Calu3 (cell line): ENCODE measurements around the gene KCND3. TPM values are rescaled to one million over a fixed set of nuclear protein-coding genes. Genes with fewer than 3 reads are reported as not detected.

Source experiments
- BruUV-seq: library from RNA; stranded (reverse); fragments of 400-500 nt; replicated peaks from 2 replicates; lab custom pipeline; 2021; lab: Mats Ljungman, UMichigan
- CTCF ChIA-PET: fragments of 300-600 bp; sonication (Branson Sonifier 250); formaldehyde crosslinking; loops from one replicate; lab custom pipeline; 2022; ENCODE audit warnings: antibody characterized with exemption; lab: Charles Lee
- DNase-seq: peaks from one replicate; pipeline ENCODE4 v3.0.0; 2022
- H3K27ac Mint-ChIP-seq: one replicate; pipeline ENCODE4 v1.8.0; 2022; ENCODE audit warnings: mixed read lengths; ENCODE audit not compliant: unreplicated experiment
- H3K27me3 Mint-ChIP-seq: one replicate; pipeline ENCODE4 v1.8.0; 2022; ENCODE audit warnings: mixed read lengths; ENCODE audit not compliant: unreplicated experiment
- H3K36me3 Mint-ChIP-seq: one replicate; pipeline ENCODE4 v1.8.0; 2022; ENCODE audit warnings: mild to moderate bottlenecking, moderate library complexity, mixed read lengths; ENCODE audit not compliant: insufficient read depth, unreplicated experiment
- H3K4me1 Mint-ChIP-seq: one replicate; pipeline ENCODE4 v1.8.0; 2022; ENCODE audit warnings: mild to moderate bottlenecking, low read depth, mixed read lengths; ENCODE audit not compliant: unreplicated experiment
- H3K4me3 Mint-ChIP-seq: one replicate; pipeline ENCODE4 v1.8.0; 2022; ENCODE audit warnings: mild to moderate bottlenecking, low read depth, moderate library complexity, mixed read lengths; ENCODE audit not compliant: unreplicated experiment
- H3K9me3 Mint-ChIP-seq: one replicate; pipeline ENCODE4 v1.8.0; 2022; ENCODE audit warnings: low read depth, mixed read lengths; ENCODE audit not compliant: unreplicated experiment
- intact Hi-C: fragments of 100-400 bp; cut with micrococcal nuclease; formaldehyde crosslinking; loops from one replicate; pipeline ENCODE4 v1.10.0; 2022; ENCODE audit not compliant: unreplicated experiment
- total RNA-seq: library from RNA; stranded (reverse); gene quantifications from 2 replicates; pipeline ENCODE4 v1.2.3, GENCODE V29; 2022
- TF ChIP-seq, protein P1 (sequence below): fragments of 200-600 bp; IDR thresholded peaks from one replicate; pipeline ENCODE4 v1.8.0; 2022; ENCODE audit warnings: antibody characterized with exemption; ENCODE audit not compliant: unreplicated experiment

The KCND3 gene
- total RNA-seq, 1 experiment from 2014 or later: 0.07 TPM

GRCh38 chr1:111923766-111924165 is 65.7 kb downstream of the KCND3 start:
- no peaks in the 10 kb centered on the region for H3K36me3 Mint-ChIP-seq
- no peak overlapping the region for H3K4me3 Mint-ChIP-seq
- no peaks in the 10 kb centered on the region for H3K9me3 Mint-ChIP-seq
- intact Hi-C loops: no loop called here
- H3K27me3 Mint-ChIP-seq: peaks cover 81% of the 10 kb centered on the region
- H3K4me1 Mint-ChIP-seq: no peaks in the 10 kb centered on the region
- DNase-seq: no peak
- CTCF ChIA-PET: no interaction called here
- H3K27ac Mint-ChIP-seq: no peak overlapping the region
- TF ChIP-seq, protein P1, sequence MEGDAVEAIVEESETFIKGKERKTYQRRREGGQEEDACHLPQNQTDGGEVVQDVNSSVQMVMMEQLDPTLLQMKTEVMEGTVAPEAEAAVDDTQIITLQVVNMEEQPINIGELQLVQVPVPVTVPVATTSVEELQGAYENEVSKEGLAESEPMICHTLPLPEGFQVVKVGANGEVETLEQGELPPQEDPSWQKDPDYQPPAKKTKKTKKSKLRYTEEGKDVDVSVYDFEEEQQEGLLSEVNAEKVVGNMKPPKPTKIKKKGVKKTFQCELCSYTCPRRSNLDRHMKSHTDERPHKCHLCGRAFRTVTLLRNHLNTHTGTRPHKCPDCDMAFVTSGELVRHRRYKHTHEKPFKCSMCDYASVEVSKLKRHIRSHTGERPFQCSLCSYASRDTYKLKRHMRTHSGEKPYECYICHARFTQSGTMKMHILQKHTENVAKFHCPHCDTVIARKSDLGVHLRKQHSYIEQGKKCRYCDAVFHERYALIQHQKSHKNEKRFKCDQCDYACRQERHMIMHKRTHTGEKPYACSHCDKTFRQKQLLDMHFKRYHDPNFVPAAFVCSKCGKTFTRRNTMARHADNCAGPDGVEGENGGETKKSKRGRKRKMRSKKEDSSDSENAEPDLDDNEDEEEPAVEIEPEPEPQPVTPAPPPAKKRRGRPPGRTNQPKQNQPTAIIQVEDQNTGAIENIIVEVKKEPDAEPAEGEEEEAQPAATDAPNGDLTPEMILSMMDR: no peak
- BruUV-seq: no TSS peak

DNA sequence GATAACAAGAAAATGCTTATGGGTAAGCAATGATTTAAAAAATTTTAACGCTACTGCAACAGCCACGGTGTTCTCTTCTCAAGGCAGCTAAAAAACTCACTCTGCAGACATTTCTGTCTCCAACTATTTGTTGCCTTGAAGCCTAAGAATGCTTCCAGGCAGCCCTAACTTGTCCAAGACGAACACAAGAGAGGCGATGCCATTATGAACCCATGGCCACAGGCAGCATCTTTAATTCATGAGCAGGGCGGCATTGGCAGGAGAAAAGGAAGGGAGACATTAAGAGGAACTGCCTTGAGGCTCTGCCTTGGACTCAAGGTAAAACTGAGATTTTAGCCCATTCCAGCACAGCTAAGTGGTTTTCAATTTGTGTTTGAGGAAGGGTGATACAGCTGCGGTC is 67.5 kb downstream of the KCND3 start:
- intact Hi-C loops: no loop called here
- BruUV-seq: no TSS peak
- Mint-ChIP-seq H3K36me3 (no peaks in the 10 kb centered on the region), H3K27me3 (peaks cover 79% of the 10 kb centered on the region), H3K27ac (no peak overlapping the region), H3K4me3 (no peak overlapping the region), H3K4me1 (no peaks in the 10 kb centered on the region), H3K9me3 (no peaks in the 10 kb centered on the region)
- TF ChIP-seq, protein P1: no peak
- DNase-seq: no peak
- CTCF ChIA-PET: no interaction called here

DNA sequence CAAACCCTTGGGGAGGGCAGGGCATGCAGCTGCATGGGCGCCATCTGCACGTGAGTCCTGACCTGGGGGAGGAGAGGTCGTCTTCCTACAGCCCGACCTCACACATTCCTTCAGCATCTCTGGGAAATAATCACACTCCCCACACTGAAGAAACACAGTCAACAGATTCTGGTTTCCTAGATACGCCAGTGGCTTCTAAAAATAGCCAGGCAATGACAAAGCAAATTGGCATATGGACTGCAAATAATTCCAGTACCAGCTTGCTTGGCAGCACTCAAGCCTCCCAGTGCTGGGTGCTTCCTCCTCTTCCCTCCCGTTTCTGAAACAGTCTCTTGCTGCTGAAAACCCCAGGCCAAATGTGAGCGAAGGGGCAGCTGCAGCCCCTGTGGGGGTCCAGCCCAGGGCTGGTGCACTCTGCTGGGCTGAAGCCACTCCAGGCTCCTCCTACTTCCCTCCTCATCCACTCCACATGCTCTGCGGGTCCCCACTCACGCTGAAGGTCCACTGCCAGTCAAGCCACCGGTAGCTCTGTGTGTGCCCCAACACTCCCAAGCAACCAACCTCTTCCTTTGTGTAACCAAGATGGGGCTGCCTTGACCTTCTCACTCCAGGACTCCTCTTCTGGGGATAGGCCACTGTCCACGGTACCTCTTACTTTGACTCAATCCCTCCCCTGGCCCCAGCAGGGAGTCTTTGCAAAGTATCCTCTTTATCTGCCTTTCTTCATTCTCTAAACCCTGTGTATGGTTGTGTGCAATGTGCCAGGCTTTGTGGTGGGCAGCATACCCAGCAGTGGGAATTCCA is 69.0 kb downstream of the KCND3 start:
- intact Hi-C loops: no loop called here
- no peak for DNase-seq
- CTCF ChIA-PET: no interaction called here
- H3K4me1 Mint-ChIP-seq: no peaks in the 10 kb centered on the region
- H3K4me3 Mint-ChIP-seq: no peak overlapping the region
- no peaks in the 10 kb centered on the region for H3K9me3 Mint-ChIP-seq
- BruUV-seq: no TSS peak
- TF ChIP-seq, protein P1: no peak
- H3K36me3 Mint-ChIP-seq: no peaks in the 10 kb centered on the region
- H3K27me3 Mint-ChIP-seq: peaks cover 71% of the 10 kb centered on the region
- H3K27ac Mint-ChIP-seq: no peak overlapping the region

DNA sequence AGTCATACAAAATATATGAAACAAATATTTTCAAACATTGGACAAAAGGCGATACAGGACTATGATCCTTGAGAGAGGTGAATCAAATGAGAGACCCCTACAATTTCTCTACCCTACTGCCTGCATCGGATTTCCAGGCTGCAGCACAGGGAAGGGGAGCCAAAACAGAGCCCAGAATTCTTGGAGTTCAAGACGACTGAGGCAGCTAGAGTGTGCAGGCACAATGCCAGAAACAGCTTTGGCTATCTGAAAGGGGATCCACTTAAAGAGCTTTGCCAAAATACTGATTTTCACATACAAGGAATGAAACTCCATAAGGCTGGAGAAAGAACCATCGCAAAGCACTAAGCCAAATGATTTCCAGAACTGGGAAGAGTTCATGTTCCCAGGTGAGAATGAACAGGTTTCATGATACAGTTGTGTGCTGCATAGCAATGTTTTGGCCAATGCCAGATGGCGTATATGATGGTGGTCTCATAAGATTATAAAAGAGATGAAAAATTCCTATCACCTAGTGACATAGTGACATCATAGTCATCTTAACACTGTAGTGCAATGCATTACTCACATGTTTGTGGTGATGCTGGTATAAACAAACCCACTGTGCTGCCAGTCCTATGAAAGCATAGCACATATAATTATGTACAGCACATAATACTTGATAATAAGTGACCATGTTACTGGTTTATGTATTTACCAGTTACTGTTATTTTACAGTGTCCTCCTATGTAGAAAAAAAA is 77.5 kb downstream of the KCND3 start:
- no TSS peak for BruUV-seq
- DNase-seq: no peak
- Mint-ChIP-seq H3K9me3 (no peaks in the 10 kb centered on the region), H3K36me3 (no peaks in the 10 kb centered on the region), H3K27me3 (peaks cover 34% of the 10 kb centered on the region), H3K27ac (no peak overlapping the region), H3K4me1 (no peaks in the 10 kb centered on the region), H3K4me3 (no peak overlapping the region)
- CTCF ChIA-PET: no interaction called here
- intact Hi-C loops: no loop called here
- TF ChIP-seq, protein P1: no peak
